ENCODE measurements around the gene TMEM208. TPM values are rescaled to one million over a fixed set of nuclear protein-coding genes. Genes with fewer than 3 reads are reported as not detected.

The TMEM208 gene
- polyA plus RNA-seq, 3 donors from 2014 or later = 104 to 154 (median 107) TPM

GRCh38 chr16:67208154-67208896 is 18.6 kb upstream of the TMEM208 start:
- H3K36me3 Mint-ChIP-seq = no peaks in the 10 kb centered on the region
- H3K9me3 Mint-ChIP-seq = no peaks in the 10 kb centered on the region
- H3K27ac Mint-ChIP-seq = no peak overlapping the region
- no peaks in the 10 kb centered on the region for H3K4me1 Mint-ChIP-seq
- DNase-seq = no peak
- H3K4me3 Mint-ChIP-seq = no peak overlapping the region
- H3K27me3 Mint-ChIP-seq (ENCODE audit: low read depth in 3 of 3) = peaks cover 0 to 4% (median 0%) of the 10 kb centered on the region in 3 donors

DNA sequence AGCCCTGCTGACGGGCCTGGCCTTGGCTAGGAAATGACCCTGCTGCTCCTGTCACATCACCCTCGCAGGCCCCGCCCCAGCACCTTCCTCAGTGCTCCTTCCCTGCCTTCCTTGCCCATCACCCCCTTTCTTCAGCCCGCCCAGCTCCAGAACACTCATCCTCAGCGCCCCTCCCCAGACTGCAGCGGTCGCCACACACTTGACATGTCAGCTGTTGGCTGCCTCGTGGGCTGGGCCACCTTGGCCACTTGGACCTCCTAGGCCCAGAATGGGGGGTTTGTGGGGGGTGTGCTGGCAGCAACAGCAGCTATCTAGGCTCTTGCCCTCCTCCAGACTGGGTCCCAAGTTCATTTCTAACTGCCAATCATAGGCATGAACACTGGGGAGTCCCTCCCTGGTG is 17.4 kb upstream of the TMEM208 start:
- H3K27me3 Mint-ChIP-seq (ENCODE audit: low read depth in 3 of 3) = peaks cover 0 to 4% (median 0%) of the 10 kb centered on the region in 3 donors
- H3K9me3 Mint-ChIP-seq = no peaks in the 10 kb centered on the region
- no peaks in the 10 kb centered on the region for H3K36me3 Mint-ChIP-seq
- H3K27ac Mint-ChIP-seq = no peak overlapping the region
- DNase-seq = no peak
- H3K4me1 Mint-ChIP-seq = no peaks in the 10 kb centered on the region
- no peak overlapping the region for H3K4me3 Mint-ChIP-seq

DNA sequence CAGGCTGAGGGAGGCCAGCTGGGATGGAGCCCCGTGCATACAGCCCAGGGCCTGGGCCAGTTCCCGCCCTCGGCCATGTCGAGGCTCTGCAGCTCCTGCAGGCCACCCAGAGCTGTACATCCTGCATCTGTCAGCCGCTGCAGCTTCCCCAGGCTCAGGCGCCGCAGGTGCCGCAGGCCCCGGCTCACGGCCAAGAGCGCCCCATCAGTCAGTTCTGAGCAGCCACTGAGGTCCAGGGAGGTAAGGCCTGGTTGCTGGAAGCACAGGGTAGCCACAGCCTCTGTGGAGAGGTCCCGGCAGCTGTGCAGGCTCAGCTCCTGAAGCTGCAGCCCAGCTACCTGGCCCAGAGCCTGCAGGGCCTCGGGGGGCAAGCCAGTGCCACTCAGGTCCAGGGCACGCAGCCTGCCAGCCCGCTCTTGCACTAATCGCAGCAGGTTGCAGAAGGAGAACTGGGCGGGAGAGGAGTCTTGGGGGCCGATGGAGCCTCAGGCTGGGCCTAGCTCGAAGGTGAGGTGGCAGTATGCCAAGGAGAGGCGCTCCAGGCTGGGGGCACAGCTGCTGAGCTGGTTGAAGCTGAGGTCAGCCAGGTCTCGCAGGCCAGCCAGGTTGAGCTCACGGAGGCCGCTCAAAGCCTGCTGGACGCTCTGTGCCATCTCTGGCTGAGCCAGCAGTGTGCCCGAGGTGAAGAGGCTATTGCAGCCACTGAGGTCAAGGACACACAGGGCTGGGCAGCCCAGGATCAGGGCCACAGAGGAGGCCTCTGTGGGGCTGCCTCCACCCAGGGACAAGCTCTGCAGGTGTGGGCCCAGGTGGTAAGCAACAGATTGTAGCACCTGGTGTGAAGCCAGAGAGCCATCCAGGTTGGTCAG is 16.6 kb upstream of the TMEM208 start:
- H3K4me1 Mint-ChIP-seq = no peaks in the 10 kb centered on the region
- H3K27ac Mint-ChIP-seq = no peak overlapping the region
- no peak for DNase-seq
- no peaks in the 10 kb centered on the region for H3K36me3 Mint-ChIP-seq
- no peaks in the 10 kb centered on the region for H3K9me3 Mint-ChIP-seq
- H3K4me3 Mint-ChIP-seq = no peak overlapping the region
- peaks cover 0 to 4% (median 0%) of the 10 kb centered on the region in 3 donors for H3K27me3 Mint-ChIP-seq (ENCODE audit: low read depth in 3 of 3)

DNA sequence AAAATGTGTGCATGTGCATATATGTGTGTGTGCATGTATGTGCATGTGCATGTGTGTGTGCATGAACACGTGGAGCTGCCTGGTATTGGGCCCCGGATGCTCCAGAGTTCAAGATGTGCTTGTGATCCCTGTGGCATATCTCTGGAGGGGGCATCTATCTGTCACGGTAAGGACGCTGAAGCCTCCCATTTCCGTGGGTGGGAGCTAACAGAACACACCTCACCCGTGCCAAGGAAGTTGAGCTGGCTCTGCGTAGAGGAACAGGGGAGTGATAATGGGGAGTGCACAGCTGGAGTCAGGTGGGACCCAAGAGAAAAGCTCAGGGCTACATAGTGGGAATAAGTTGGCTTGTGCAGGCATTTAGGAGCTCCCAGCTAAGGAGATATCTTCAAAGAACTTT is 15.3 kb upstream of the TMEM208 start:
- Mint-ChIP-seq H3K27me3 (ENCODE audit: low read depth in 3 of 3) (peaks cover 0 to 7% (median 0%) of the 10 kb centered on the region in 3 donors), H3K4me3 (no peak overlapping the region), H3K27ac (no peak overlapping the region), H3K4me1 (no peaks in the 10 kb centered on the region), H3K36me3 (no peaks in the 10 kb centered on the region), H3K9me3 (no peaks in the 10 kb centered on the region)
- no peak for DNase-seq

- H3K4me1 Mint-ChIP-seq = no peaks in the 10 kb centered on the region
- DNase-seq = no peak
- H3K4me3 Mint-ChIP-seq = no peak overlapping the region
- no peaks in the 10 kb centered on the region for H3K9me3 Mint-ChIP-seq
- H3K36me3 Mint-ChIP-seq = peaks cover 0 to 4% (median 0%) of the 10 kb centered on the region in 3 donors
- peaks cover 0 to 6% (median 0%) of the 10 kb centered on the region in 3 donors for H3K27me3 Mint-ChIP-seq (ENCODE audit: low read depth in 3 of 3)
- H3K27ac Mint-ChIP-seq = no peak overlapping the region
Measured at GRCh38 chr16:67212766-67213165, 14.2 kb upstream of the TMEM208 start.

GRCh38 chr16:67213197-67214019 is 13.5 kb upstream of the TMEM208 start:
- peaks cover 0 to 7% (median 0%) of the 10 kb centered on the region in 3 donors for H3K27me3 Mint-ChIP-seq (ENCODE audit: low read depth in 3 of 3)
- no peaks in the 10 kb centered on the region for H3K4me1 Mint-ChIP-seq
- DNase-seq = no peak
- no peaks in the 10 kb centered on the region for H3K9me3 Mint-ChIP-seq
- H3K4me3 Mint-ChIP-seq = no peak overlapping the region
- H3K36me3 Mint-ChIP-seq = peaks cover 0 to 4% (median 0%) of the 10 kb centered on the region in 3 donors
- H3K27ac Mint-ChIP-seq = no peak overlapping the region

DNA sequence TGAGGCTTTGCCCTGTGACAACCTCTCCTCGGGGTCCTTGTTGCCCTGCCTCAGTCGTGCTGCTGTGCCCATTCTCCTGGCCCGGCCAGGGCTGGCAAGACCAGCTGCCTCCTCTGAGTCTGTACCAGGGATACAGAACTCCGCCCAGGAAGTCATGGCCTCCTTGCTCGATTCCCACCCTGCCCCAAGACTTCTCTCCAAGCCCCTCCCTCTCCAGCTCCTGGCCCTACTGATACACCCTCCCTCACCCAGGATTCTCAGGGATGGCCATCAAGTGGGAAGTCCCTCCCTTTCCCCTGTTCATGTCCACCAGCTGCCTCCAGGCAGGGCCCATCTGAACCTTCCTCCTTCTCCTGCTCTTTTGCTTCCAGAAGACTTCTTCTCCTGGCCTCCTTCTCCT is 11.2 kb upstream of the TMEM208 start:
- H3K27ac Mint-ChIP-seq = peak overlapping the region in 1 of 6 donors; percentile 18
- H3K4me3 Mint-ChIP-seq = no peak overlapping the region
- H3K4me1 Mint-ChIP-seq = no peaks in the 10 kb centered on the region
- DNase-seq = no peak
- peaks cover 0 to 7% (median 0%) of the 10 kb centered on the region in 3 donors for H3K27me3 Mint-ChIP-seq (ENCODE audit: low read depth in 3 of 3)
- H3K9me3 Mint-ChIP-seq = no peaks in the 10 kb centered on the region
- peaks cover 3 to 8% (median 4%) of the 10 kb centered on the region in 3 donors for H3K36me3 Mint-ChIP-seq

DNA sequence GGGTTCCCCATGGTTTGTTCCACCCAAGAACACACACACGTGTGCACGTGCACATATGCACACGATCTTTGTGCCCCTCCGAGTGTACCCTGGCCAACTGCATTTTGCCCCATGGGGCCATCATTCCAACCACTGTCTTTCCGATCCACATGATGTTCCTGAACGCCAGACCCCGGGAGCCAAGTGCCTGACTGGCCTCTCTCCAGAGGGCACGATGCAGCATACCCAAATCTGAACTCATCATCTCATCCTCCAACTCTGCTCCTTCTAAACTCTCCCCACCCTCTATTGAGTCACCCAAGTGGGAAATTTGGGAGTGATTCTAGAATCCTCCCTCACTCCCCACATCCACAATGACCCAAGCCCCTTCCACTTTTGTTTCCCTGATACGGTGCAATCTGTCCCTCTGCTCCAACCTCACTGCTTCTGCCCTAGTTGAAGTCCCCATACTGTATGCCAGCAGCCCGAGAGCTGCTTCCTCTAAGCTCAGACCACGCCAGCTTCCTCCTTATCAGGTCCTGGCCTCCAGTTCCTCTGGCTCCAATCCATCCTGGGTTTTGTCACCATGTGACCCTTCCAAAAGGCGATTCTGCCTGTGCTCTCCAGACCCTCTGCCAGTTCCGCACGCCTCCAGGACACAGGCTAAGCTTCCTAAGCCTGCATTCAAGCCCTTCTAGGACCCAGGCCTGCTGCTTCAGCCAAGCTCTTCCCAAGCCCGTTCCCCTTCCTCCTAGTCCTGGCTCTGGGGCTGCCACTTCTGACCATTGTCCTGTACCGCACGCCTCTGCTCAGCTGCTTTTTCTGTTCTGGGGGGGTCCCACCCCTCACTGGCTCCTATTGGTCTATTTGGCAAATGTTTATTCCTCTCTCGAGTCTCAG is 10.1 kb upstream of the TMEM208 start:
- H3K4me3 Mint-ChIP-seq = no peak overlapping the region
- H3K9me3 Mint-ChIP-seq = no peaks in the 10 kb centered on the region
- peak overlapping the region in 2 of 6 donors; percentile 18 to 48 for H3K27ac Mint-ChIP-seq
- no peaks in the 10 kb centered on the region for H3K4me1 Mint-ChIP-seq
- H3K36me3 Mint-ChIP-seq = peaks cover 3 to 11% (median 8%) of the 10 kb centered on the region in 3 donors
- no peak for DNase-seq
- H3K27me3 Mint-ChIP-seq (ENCODE audit: low read depth in 3 of 3) = peaks cover 0 to 6% (median 0%) of the 10 kb centered on the region in 3 donors

- peaks cover 3 to 12% (median 10%) of the 10 kb centered on the region in 3 donors for H3K36me3 Mint-ChIP-seq
- no peak overlapping the region for H3K4me3 Mint-ChIP-seq
- peaks cover 0 to 7% (median 4%) of the 10 kb centered on the region in 3 donors for H3K27me3 Mint-ChIP-seq (ENCODE audit: low read depth in 3 of 3)
- H3K9me3 Mint-ChIP-seq = no peaks in the 10 kb centered on the region
- peaks cover 28 to 30% of the 10 kb centered on the region in 2 donors for H3K4me1 Mint-ChIP-seq
- no peak for DNase-seq
- H3K27ac Mint-ChIP-seq = no peak overlapping the region
Measured at GRCh38 chr16:67223992-67224391, 2.9 kb upstream of the TMEM208 start.

DNA sequence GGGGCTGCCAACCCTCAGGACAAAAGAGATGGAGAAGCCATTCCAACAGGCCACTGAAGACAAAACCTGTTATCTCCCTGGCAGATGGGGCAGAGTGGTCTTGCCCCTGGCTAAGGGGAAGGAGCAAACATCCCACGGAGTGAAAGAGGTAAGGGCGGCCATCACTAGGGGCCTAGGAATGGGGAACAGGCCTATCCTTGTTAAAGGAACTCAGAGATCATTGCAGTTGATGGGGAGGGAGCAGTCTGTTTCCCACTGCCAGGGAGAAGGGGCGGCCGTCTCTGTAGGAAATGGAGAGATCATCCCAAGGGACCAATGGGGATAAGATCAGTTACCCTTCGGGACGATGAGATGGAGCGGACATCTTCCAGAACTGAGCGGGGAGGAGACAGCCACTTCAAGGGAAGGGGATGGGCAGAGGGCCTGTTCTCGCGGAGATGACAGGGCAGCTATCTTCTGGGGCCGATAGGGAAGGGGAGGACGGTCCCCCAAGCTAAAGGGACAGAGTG is 581 bp upstream of the TMEM208 start:
- peak overlapping the region; percentile 95 to 99 (median 96) for H3K4me3 Mint-ChIP-seq
- no peak for DNase-seq
- H3K27ac Mint-ChIP-seq = peak overlapping the region; percentile 93 to 98 (median 96)
- peaks cover 28 to 30% of the 10 kb centered on the region in 2 donors for H3K4me1 Mint-ChIP-seq
- peaks cover 0 to 8% (median 4%) of the 10 kb centered on the region in 3 donors for H3K27me3 Mint-ChIP-seq (ENCODE audit: low read depth in 3 of 3)
- peaks cover 4 to 7% (median 5%) of the 10 kb centered on the region in 3 donors for H3K36me3 Mint-ChIP-seq
- H3K9me3 Mint-ChIP-seq = no peaks in the 10 kb centered on the region

- H3K9me3 Mint-ChIP-seq = no peaks in the 10 kb centered on the region
- H3K36me3 Mint-ChIP-seq = peaks cover 4 to 7% (median 5%) of the 10 kb centered on the region in 3 donors
- H3K4me3 Mint-ChIP-seq = peak overlapping the region; percentile 95 to 99 (median 96)
- H3K27me3 Mint-ChIP-seq (ENCODE audit: low read depth in 3 of 3) = peaks cover 0 to 8% (median 4%) of the 10 kb centered on the region in 3 donors
- peak overlapping the region; percentile 93 to 98 (median 96) for H3K27ac Mint-ChIP-seq
- DNase-seq = no peak
- peaks cover 28 to 30% of the 10 kb centered on the region in 2 donors for H3K4me1 Mint-ChIP-seq
Measured at GRCh38 chr16:67227567-67227921, 614 bp downstream of the TMEM208 start.

GRCh38 chr16:67228034-67228785 is 1.3 kb downstream of the TMEM208 start:
- Mint-ChIP-seq H3K36me3 (peaks cover 4 to 7% (median 5%) of the 10 kb centered on the region in 3 donors), H3K4me3 (peak overlapping the region; percentile 95 to 99 (median 96)), H3K9me3 (no peaks in the 10 kb centered on the region), H3K27me3 (ENCODE audit: low read depth in 3 of 3) (peaks cover 0 to 8% (median 5%) of the 10 kb centered on the region in 3 donors), H3K4me1 (peaks cover 28 to 30% of the 10 kb centered on the region in 2 donors), H3K27ac (peak overlapping the region; percentile 93 to 98 (median 96))
- DNase-seq = no peak
